Psoas muscle (tissue), 8 donors: ENCODE measurements around the gene OSBPL8. TPM values are rescaled to one million over a fixed set of nuclear protein-coding genes. Genes with fewer than 3 reads are reported as not detected.

ENCODE experiments used
- ATAC-seq, 4 donors: fragments of 200-7000 bp; cut with Tn5 transposase; one replicate each; pipeline ENCODE4 v1.9.1; 2020; ENCODE audit warnings: moderate library complexity in 3 of 4, mild to moderate bottlenecking in 2 of 4
- DNase-seq, 2 donors: peaks; one replicate each; pipeline ENCODE4 v3.0.0-alpha.2; 2020
- H3K27ac ChIP-seq: fragments of 200-600 bp; one replicate; pipeline ENCODE4 v1.8.0; 2022
- H3K27me3 ChIP-seq, 3 donors: fragments of 200-600 bp in 1 of 3; one replicate each; pipeline versions ENCODE4 v1.6.1 to v1.8.0; 2013 to 2022; ENCODE audit warnings: low read length in 2 of 3, mild to moderate bottlenecking in 2 of 3, moderate library complexity in 1 of 3; ENCODE audit not compliant: insufficient read depth in 3 of 3
- H3K36me3 ChIP-seq, 2 donors: fragments of 200-600 bp in 1 of 2; one replicate each; pipeline versions ENCODE4 v1.6.1 to v1.8.0; 2013 to 2022; ENCODE audit warnings: low read depth in 1 of 2, mild to moderate bottlenecking in 1 of 2, moderate library complexity in 1 of 2; ENCODE audit not compliant: insufficient read depth in 1 of 2
- H3K4me1 ChIP-seq: fragments of 200-600 bp; one replicate; pipeline ENCODE4 v1.8.0; 2022
- H3K4me3 ChIP-seq: fragments of 200-600 bp; one replicate; pipeline ENCODE4 v1.8.0; 2022; ENCODE audit warnings: mild to moderate bottlenecking
- H3K9me3 ChIP-seq: fragments of 200-600 bp; one replicate; pipeline ENCODE4 v1.8.0; 2022
- WGBS, 3 donors: extraction: QIAGEN DNeasy Blood & Tissue Kit; methylation state at CpG; one replicate each; pipeline versions ENCODE4 v1.1.6 to v1.1.7; 2013; 5-methylcytosine and 5-hydroxymethylcytosine counted together
- intact Hi-C, 2 donors: fragments of 100-400 bp; cut with DNase I; formaldehyde crosslinking; loops; one replicate each; pipeline versions ENCODE4 v1.11.0 to v1.14.2; 2022
- polyA plus RNA-seq, 3 donors: library from polyadenylated mRNA; stranded (reverse); fragments of 200-250 nt; gene quantifications; one replicate each; pipeline ENCODE4 v1.2.3, GENCODE V29; 2013
- total RNA-seq, 4 donors: library from RNA; stranded (reverse); fragmentation: NEBNext Ultra II Directional in 2 of 4; extraction: Animal tissue kit (Norgen Biotek cat#: 25700) in 2 of 4; gene quantifications; one replicate each; pipeline versions ENCODE4 v1.2.1 to v1.2.4, GENCODE V29; 2021 to 2023
- TF ChIP-seq, protein P1 (sequence below): fragments of 200-600 bp; IDR thresholded peaks from one replicate; pipeline ENCODE4 v1.8.0; 2022; ENCODE audit warnings: antibody characterized with exemption
- donor health status: healthy with polysubstance abuse.
- donor health status: DM: no; HTN: no; CAD: no; lungs with moderate emphysema.
- donor health status: Bipolar disorder and iron deficiency.
- donor health status: healthy.
- donor health status: DM: yes; HTN: yes; CAD: no.
- donor health status: DM: no; HTN: no; CAD: no.
- donor health status: DM: no; HTN: no; CAD: no.
- donor health status: DM: yes; HTN: yes; CAD: no.

OSBPL8 gene
- total and polyA plus RNA-seq, 7 donors, result 9.2 to 64.3 (median 39.5) TPM

DNA sequence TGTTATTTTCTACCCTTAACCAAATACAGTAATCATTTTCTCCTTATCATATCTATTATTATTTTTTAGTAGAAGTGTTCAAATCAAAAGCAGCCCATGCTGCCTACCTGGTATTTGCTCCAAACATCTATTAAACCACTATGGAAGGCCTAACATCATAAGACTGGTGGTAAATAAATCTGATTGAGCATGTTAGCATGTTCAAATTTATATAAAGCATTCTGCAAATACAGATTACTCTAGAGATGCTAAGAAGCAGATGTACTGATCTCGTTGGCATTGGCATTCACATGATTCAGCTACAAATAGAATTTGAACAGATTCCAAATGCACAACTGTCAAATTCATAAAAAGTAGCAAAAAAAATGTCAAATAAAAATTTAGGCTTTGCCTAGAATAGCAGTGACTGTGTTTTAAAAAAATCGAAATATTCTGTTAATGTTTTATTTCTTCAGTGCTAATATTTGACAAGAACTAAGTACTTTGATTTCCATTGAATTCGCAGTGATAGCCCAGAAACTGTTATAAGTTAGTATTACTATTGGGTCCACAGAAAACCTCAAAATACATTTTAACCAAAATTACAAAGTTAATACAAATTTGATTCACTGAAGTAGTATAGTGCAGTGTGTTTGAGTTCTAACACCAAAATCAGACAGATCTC is 9.4 kb upstream of the OSBPL8 start:
- ATAC-seq (no peak), DNase-seq (no peak)
- Histone ChIP-seq H3K27me3 (no peaks in the 10 kb centered on the region), H3K9me3 (no peaks in the 10 kb centered on the region), H3K4me1 (no peaks in the 10 kb centered on the region), H3K4me3 (no peak overlapping the region), H3K36me3 (no peaks in the 10 kb centered on the region), H3K27ac (no peak overlapping the region)
- WGBS, 3 donors, result 66 to 69% (median 66%) methylated on average over 3 of the region's 3 CpGs
- TF ChIP-seq, protein P1, sequence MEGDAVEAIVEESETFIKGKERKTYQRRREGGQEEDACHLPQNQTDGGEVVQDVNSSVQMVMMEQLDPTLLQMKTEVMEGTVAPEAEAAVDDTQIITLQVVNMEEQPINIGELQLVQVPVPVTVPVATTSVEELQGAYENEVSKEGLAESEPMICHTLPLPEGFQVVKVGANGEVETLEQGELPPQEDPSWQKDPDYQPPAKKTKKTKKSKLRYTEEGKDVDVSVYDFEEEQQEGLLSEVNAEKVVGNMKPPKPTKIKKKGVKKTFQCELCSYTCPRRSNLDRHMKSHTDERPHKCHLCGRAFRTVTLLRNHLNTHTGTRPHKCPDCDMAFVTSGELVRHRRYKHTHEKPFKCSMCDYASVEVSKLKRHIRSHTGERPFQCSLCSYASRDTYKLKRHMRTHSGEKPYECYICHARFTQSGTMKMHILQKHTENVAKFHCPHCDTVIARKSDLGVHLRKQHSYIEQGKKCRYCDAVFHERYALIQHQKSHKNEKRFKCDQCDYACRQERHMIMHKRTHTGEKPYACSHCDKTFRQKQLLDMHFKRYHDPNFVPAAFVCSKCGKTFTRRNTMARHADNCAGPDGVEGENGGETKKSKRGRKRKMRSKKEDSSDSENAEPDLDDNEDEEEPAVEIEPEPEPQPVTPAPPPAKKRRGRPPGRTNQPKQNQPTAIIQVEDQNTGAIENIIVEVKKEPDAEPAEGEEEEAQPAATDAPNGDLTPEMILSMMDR, result no peak
- intact Hi-C loops, result loop anchor here in 1 of 2 donors (10.0 kb wide), 1 partner anchor 484 kb away; the partner anchor contains the start of gene NAP1L1

DNA sequence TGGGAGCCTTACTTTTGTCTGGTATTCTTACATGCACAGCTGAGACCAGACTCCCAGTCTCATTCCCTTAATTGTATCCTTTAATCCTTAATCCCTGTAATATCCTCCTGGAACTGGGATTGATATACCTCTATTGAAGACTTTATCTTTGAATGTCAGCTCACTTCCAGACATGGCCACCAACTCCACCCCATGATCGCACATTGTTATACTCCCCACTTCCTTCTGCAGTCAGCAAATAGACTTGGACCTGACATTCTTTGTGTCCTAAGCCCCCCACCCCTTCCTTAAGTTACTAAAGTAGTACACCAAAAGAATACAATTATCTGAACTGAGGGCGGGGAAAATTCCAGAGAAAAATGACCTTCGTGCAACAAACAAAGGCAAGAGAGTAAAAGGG is 8.6 kb upstream of the OSBPL8 start:
- intact Hi-C loops, result loop anchor here in 1 of 2 donors (10.0 kb wide), 1 partner anchor 483 kb away; the partner anchor contains the start of gene NAP1L1
- DNase-seq, result no peak
- WGBS, 3 donors, result 81 to 90% (median 85%) methylated on average over 3 of the region's 3 CpGs
- no peak overlapping the region for H3K4me3 ChIP-seq
- no peak overlapping the region for H3K27ac ChIP-seq
- ATAC-seq, result no peak
- H3K27me3 ChIP-seq, result no peaks in the 10 kb centered on the region
- TF ChIP-seq, protein P1, result no peak
- H3K4me1 ChIP-seq, result no peaks in the 10 kb centered on the region
- H3K9me3 ChIP-seq, result no peaks in the 10 kb centered on the region
- no peaks in the 10 kb centered on the region for H3K36me3 ChIP-seq

DNA sequence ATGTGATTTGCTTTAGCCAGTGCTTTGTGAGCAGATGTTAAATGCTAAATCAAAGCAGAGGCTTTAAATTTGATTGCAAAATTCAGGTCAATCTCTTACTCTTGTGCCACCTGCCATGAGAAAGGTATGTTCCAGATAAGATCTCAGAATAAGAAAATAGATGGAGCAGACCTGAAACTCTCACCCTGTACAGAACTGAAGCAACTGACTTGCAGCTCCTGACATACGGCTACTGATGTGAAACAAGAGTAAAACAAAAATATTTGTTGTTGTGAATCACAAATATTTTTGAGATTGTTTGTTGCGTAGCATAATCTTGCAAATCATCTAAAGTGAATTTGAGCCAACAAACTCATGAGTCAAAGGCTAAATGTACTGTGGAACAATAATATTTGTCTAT is 3.5 kb upstream of the OSBPL8 start:
- Histone ChIP-seq H3K27ac (no peak overlapping the region), H3K4me3 (no peak overlapping the region), H3K36me3 (no peaks in the 10 kb centered on the region), H3K9me3 (no peaks in the 10 kb centered on the region), H3K4me1 (peaks cover 2% of the 10 kb centered on the region), H3K27me3 (no peaks in the 10 kb centered on the region)
- 92 to 96% (median 94%) methylated on average over 2 of the region's 2 CpGs for WGBS, 3 donors
- no peak for ATAC-seq
- intact Hi-C loops, result loop anchor here in 1 of 2 donors (10.0 kb wide), 1 partner anchor 478 kb away; the partner anchor contains the start of gene NAP1L1
- no peak for DNase-seq
- TF ChIP-seq, protein P1, result no peak

DNA sequence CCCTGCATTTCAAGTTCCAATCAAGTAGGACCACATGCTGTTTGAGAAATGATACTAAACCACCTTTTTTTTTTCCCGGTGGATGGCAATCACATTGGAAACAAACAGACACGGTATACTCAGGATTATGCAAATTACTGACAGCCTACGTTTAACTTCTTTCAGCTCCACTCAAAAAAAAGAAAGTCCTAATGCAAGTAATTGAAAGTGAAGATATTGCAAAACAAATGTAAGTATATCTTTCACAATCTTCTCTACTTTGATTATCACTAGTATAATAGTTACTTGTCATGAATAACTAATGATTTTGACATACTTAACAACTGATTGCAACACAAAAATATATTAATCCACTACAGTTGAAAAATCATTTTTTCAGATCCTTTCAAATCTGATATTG is 2.6 kb upstream of the OSBPL8 start:
- H3K36me3 ChIP-seq, result no peaks in the 10 kb centered on the region

More for the DNA sequence above, 2.6 kb upstream of the OSBPL8 start:
- H3K4me3 ChIP-seq, result no peak overlapping the region
- H3K9me3 ChIP-seq, result no peaks in the 10 kb centered on the region
- no peak overlapping the region for H3K27ac ChIP-seq
- intact Hi-C loops, result loop anchor here in 1 of 2 donors (10.0 kb wide), 1 partner anchor 477 kb away; the partner anchor contains the start of gene NAP1L1
- 41 to 58% (median 55%) methylated on average over 3 of the region's 3 CpGs for WGBS, 3 donors
- DNase-seq (no peak), ATAC-seq (no peak)
- peaks cover 11% of the 10 kb centered on the region for H3K4me1 ChIP-seq
- no peaks in the 10 kb centered on the region for H3K27me3 ChIP-seq
- TF ChIP-seq, protein P1, result no peak
